GM21528 (cell line): ENCODE data around the gene FARS2.
A peak's percentile ranks its signal among the peaks of the same experiment; 100 is the strongest.

Experiments
- ATAC-seq: cut with Tn5 transposase; IDR thresholded peaks from one replicate; pipeline ENCODE4 v1.9.1; 2021; ENCODE audit warnings: mild to moderate bottlenecking, moderate library complexity; ENCODE audit not compliant: unreplicated experiment, low FRiP score

FARS2 gene

GRCh38 chr6:5285081-5285480 is 23.8 kb downstream of the FARS2 start:
- no peak for ATAC-seq

GRCh38 chr6:5285526-5285925 is 24.2 kb downstream of the FARS2 start:
- ATAC-seq = no peak

DNA sequence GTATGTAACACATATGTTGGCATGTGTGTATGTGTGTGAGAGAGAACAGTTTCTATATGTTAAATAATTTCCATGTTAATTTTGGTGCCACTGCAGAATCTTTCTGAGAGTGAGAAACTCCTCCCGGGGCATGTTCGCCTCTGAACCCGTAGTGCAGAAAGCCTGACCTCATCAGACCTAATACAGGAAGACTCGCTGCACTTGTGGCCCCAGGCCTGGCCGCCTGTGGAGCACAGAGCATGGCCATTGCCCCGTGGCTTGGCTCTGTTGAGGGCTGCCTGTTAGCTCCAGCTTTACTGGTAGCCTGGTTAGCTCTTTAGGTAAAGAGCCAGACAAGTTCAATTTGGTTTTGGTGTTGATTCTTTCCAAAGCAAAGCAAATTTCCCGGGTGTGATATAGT is 25.5 kb downstream of the FARS2 start:
- no peak for ATAC-seq

GRCh38 chr6:5287205-5287965 is 26.1 kb downstream of the FARS2 start:
- ATAC-seq = no peak

- no peak for ATAC-seq
Observed at GRCh38 chr6:5287966-5288297, 26.6 kb downstream of the FARS2 start.

GRCh38 chr6:5290097-5290496 is 28.8 kb downstream of the FARS2 start:
- ATAC-seq = no peak

DNA sequence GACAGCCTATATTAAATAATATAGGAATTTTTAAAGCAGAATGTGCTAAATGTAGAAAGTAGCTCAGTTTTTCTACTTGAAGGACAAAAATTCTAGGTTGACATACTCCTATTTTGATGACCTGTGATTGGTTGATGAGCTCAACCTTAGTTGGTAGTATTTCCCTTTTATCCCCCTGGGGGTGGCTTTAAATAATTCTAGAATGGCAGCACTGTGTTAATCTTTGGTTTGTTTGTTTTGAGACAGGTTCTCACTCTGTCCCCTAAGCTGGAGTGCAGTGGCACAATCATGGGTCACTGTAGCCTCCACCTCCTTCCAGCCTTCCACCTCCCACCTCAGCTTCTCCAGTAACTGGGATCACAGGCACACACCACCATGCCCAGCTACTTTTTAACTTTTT is 29.2 kb downstream of the FARS2 start:
- no peak for ATAC-seq

- ATAC-seq = no peak
Observed at GRCh38 chr6:5292154-5292553, 30.8 kb downstream of the FARS2 start.

- ATAC-seq = no peak
Observed at GRCh38 chr6:5293692-5294091, 32.4 kb downstream of the FARS2 start.

- ATAC-seq = no peak
Observed at GRCh38 chr6:5294392-5295211, 33.3 kb downstream of the FARS2 start.

GRCh38 chr6:5295623-5296022 is 34.3 kb downstream of the FARS2 start:
- ATAC-seq = no peak

DNA sequence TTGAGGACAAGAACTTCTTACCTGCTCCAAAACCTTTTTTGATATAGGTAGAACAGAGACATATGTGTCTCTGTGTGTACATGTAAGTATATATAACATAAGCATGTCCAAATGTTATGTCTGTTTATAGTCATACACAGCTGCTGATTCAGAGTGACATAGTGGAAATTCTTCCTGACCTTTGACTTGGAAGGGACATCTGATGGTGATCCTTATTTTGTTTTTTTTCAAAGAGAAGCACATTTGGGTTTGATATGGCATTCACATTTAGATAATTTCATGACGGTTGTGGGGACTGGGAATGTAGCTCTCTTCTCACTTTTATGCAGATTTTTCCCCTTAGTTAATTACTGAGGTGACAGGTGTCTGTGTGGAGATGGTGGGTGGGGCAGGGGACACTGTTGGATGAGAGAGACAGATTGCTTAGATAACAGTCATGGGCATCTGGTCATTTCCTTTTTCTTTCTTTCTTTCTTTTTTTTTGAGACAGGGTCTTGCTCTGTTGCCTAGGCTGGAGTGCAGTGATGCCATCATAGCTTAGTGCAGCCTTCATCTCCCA is 39.0 kb downstream of the FARS2 start:
- no peak for ATAC-seq

- peak; percentile 89 for ATAC-seq
Observed at GRCh38 chr6:5302220-5302946, 41.1 kb downstream of the FARS2 start.

GRCh38 chr6:5302995-5303622 is 41.8 kb downstream of the FARS2 start:
- ATAC-seq = peak; percentile 74

GRCh38 chr6:5303682-5304081 is 42.4 kb downstream of the FARS2 start:
- ATAC-seq = no peak

DNA sequence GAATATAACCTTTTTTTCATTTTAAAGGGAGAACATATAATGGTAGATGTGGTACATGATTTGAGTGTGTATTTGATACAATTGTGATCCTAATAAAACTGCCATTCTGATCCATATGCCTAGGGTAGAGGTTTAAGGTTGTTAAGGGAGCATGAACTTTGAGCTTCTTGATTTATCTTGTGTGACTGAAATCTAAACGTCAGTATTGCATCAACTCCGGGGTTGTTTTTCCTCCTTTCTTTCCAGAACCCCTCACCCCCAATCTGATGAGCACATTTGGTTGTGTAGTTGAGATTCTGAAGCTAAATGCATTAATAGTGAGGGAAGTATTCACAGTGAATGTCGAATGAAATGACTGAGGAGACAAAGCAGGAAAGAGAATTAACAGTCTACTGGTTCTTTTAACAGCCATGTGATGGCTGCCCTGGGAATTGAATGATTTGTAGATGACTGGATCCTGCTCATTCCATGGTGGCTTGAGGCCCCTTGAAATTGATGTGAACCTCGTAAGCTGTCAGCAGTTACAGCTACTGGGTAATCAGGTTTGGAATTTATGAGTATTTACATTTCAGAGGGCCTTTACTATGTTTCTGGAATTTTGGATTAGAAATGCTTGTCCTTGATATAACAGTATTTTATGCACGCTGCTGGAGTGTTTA is 44.8 kb downstream of the FARS2 start:
- ATAC-seq = no peak

DNA sequence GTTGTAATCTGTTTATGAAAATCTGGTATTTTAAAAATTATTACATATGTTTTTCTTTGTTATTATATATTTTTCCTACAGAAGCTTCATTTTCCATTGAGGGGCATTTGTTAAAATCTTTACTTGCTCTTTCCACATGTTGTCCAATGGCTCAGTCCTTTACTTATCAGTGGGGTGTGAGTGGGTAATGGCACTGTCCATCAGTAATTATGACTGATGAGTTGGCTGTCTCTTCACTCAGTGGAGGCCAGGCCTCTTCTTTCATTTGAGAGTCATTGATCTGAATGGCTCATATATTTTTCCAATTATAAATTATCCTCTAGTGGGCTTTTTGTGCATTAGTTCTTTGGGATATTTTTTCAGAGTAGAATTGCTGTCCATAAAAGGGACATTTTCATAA is 45.7 kb downstream of the FARS2 start:
- ATAC-seq = no peak

- no peak for ATAC-seq
Observed at GRCh38 chr6:5308066-5308465, 46.8 kb downstream of the FARS2 start.

GRCh38 chr6:5314191-5314865 is 53.0 kb downstream of the FARS2 start:
- no peak for ATAC-seq

GRCh38 chr6:5315881-5316280 is 54.6 kb downstream of the FARS2 start:
- ATAC-seq = no peak
